ENCODE results near the gene KIAA0825.

GRCh38 chr5:94632024-94632423, 13.6 kb upstream of the KIAA0825 start:
- TF ChIP-seq CTCF (IDR thresholded peaks at IDR 0.05): no peak
- TF ChIP-seq POLR2A (IDR thresholded peaks at IDR 0.05): no peak

Measured in Peyer's patch (tissue), 4 donors.